HCT116 (cell line): ENCODE results near the gene SRPK2. TPM values are rescaled to one million over a fixed set of nuclear protein-coding genes. Genes with fewer than 3 reads are reported as not detected.
"Not testable (repeated sequence)": the region's sequence is repeated elsewhere in the genome, so short reads cannot be mapped to it uniquely, and the experiment has no call there.

ENCODE experiments used
- ATAC-seq: fragments of 200-7000 bp; cut with Tn5 transposase; 2 replicates; pipeline ENCODE4 v1.9.1; 2020; ENCODE audit warnings: mild to moderate bottlenecking, moderate library complexity
- BruUV-seq: library from RNA; stranded (reverse); fragments of 400-500 nt; replicated peaks from 2 replicates; lab custom pipeline; 2021; lab: Mats Ljungman, UMichigan
- CTCF ChIA-PET: fragments of 300-600 bp; sonication (Branson Sonifier 250); formaldehyde crosslinking; loops from one replicate; lab custom pipeline; 2021; ENCODE audit warnings: antibody characterized with exemption; lab: Charles Lee
- POLR2A ChIA-PET: fragments of 300-600, 350-600 bp; sonication (Branson Sonifier 250); formaldehyde crosslinking; loops from one replicate; lab custom pipeline; 2021; ENCODE audit warnings: antibody characterized with exemption; lab: Charles Lee
- RAD21 ChIA-PET, 2 experiments: fragments of 300-600 bp; sonication (Branson Sonifier 250); formaldehyde crosslinking; loops; one replicate each; lab custom pipeline; 2023; ENCODE audit warnings: low total read pairs in 2 of 2; ENCODE audit not compliant: uncharacterized antibody in 2 of 2, unreplicated experiment in 2 of 2, low non-redundant PET in 1 of 2; lab: Charles Lee
- DNase-seq: peaks from one replicate; pipeline ENCODE4 v3.0.0-alpha.2; 2010; ENCODE audit warnings: low read depth, low spot score
- H2AFZ ChIP-seq: fragments of 200-600 bp; shearing (Covaris generic), sonication (generic); 2 replicates; pipeline ENCODE4 v1.6.1; 2017; ENCODE audit warnings: low read depth, mixed run types, mixed read lengths, antibody characterized with exemption, low read length; ENCODE audit not compliant: poor library complexity, severe bottlenecking
- H3K27ac ChIP-seq: 2 replicates; pipeline ENCODE4 v1.5.1; 2012; ENCODE audit warnings: low read depth, low read length
- H3K27me3 ChIP-seq: fragments of 200-600 bp; sonication (generic); 2 replicates; pipeline ENCODE4 v1.6.1; 2016; ENCODE audit warnings: mixed run types, low read length, mixed read lengths; ENCODE audit not compliant: insufficient read depth
- H3K36me3 ChIP-seq, 2 experiments: fragments of 200-500 bp in 1 of 2; fragments of 200-600 bp in 1 of 2; sonication (Bioruptor generic) in 1 of 2; sonication (generic) in 1 of 2; 2 replicates each; pipeline versions ENCODE4 v1.5.1 to v1.6.1; 2014 to 2016; ENCODE audit warnings: low read length in 2 of 2, inconsistent platforms in 1 of 2, mixed read lengths in 1 of 2, mixed run types in 1 of 2; ENCODE audit not compliant: insufficient read depth in 2 of 2, control insufficient read depth in 1 of 2
- H3K4me1 ChIP-seq, 2 experiments: fragments of 200-600 bp in 1 of 2; sonication (generic) in 1 of 2; 2 replicates each; pipeline versions ENCODE4 v1.5.1 to v1.6.1; 2012 to 2017; ENCODE audit warnings: low read length in 2 of 2, inconsistent platforms in 1 of 2, mild to moderate bottlenecking in 1 of 2, mixed read lengths in 1 of 2, mixed run types in 1 of 2, moderate library complexity in 1 of 2; ENCODE audit not compliant: insufficient read depth in 2 of 2, control insufficient read depth in 1 of 2
- H3K4me2 ChIP-seq: fragments of 200-600 bp; sonication (generic); 2 replicates; pipeline ENCODE4 v1.6.1; 2017; ENCODE audit warnings: mixed run types, low read length, mixed read lengths
- H3K4me3 ChIP-seq, 2 experiments: fragments of 200-600 bp in 1 of 2; sonication (generic) in 1 of 2; replicated peaks in 1 of 2; 2 replicates each; pipeline ENCODE4 v1.5.1; 2011 to 2016; ENCODE audit warnings: low read length in 2 of 2, control low read depth in 1 of 2, low read depth in 1 of 2, mild to moderate bottlenecking in 1 of 2, mixed read lengths in 1 of 2, mixed run types in 1 of 2
- H3K79me2 ChIP-seq: fragments of 200-600 bp; sonication (generic); 2 replicates; pipeline ENCODE4 v1.6.1; 2017; ENCODE audit warnings: mild to moderate bottlenecking, mixed run types, low read length, moderate library complexity, mixed read lengths; ENCODE audit not compliant: insufficient read depth
- H3K9ac ChIP-seq: fragments of 200-600 bp; sonication (generic); 2 replicates; pipeline ENCODE4 v1.6.1; 2016; ENCODE audit warnings: low read length, mixed read lengths
- H3K9me2 ChIP-seq: fragments of 200-600 bp; sonication (generic), shearing (Covaris generic); 2 replicates; pipeline ENCODE4 v1.6.1; 2017; ENCODE audit warnings: mixed run types, mild to moderate bottlenecking, moderate library complexity; ENCODE audit not compliant: insufficient read depth
- H3K9me3 ChIP-seq, 2 experiments: fragments of 200-500 bp in 1 of 2; fragments of 200-600 bp in 1 of 2; sonication (Bioruptor generic) in 1 of 2; sonication (generic) in 1 of 2; 2 replicates each; pipeline ENCODE4 v1.6.1; 2014 to 2017; ENCODE audit warnings: low read length in 2 of 2, mixed read lengths in 2 of 2, inconsistent platforms in 1 of 2, low read depth in 1 of 2, mild to moderate bottlenecking in 1 of 2, mixed run types in 1 of 2, moderate library complexity in 1 of 2; ENCODE audit not compliant: control insufficient read depth in 1 of 2, insufficient read depth in 1 of 2
- H4K20me1 ChIP-seq: fragments of 200-600 bp; sonication (generic), shearing (Covaris generic); 2 replicates; pipeline ENCODE4 v1.6.1; 2017; ENCODE audit warnings: mixed run types, mild to moderate bottlenecking, moderate library complexity; ENCODE audit not compliant: insufficient read depth
- CBX3 ChIP-seq: IDR thresholded peaks from 2 replicates; pipeline ENCODE4 v1.6.1; 2012; ENCODE audit warnings: low read depth
- CEBPB ChIP-seq: IDR thresholded peaks from 2 replicates; pipeline ENCODE4 v1.6.1; 2012; ENCODE audit warnings: low read depth
- EGR1 ChIP-seq: IDR thresholded peaks from 2 replicates; pipeline ENCODE4 v1.6.1; 2012; ENCODE audit warnings: low read depth
- FOSL1 ChIP-seq: IDR thresholded peaks from 2 replicates; pipeline ENCODE4 v1.6.1; 2012; ENCODE audit warnings: low read depth
- JUND ChIP-seq: IDR thresholded peaks from 2 replicates; pipeline ENCODE4 v1.6.1; 2012
- MAX ChIP-seq: IDR thresholded peaks from 2 replicates; pipeline ENCODE4 v1.6.1; 2012
- SIN3A ChIP-seq: IDR thresholded peaks from 2 replicates; pipeline ENCODE4 v1.6.1; 2012; ENCODE audit warnings: low read depth
- SP1 ChIP-seq: IDR thresholded peaks from 2 replicates; pipeline ENCODE4 v1.6.1; 2012; ENCODE audit warnings: low read depth
- SRF ChIP-seq: IDR thresholded peaks from 2 replicates; pipeline ENCODE4 v1.6.1; 2012; ENCODE audit warnings: low read depth
- TCF7L2 ChIP-seq: IDR thresholded peaks from 2 replicates; pipeline ENCODE4 v1.7.0; 2011; ENCODE audit warnings: borderline replicate concordance, inconsistent platforms; ENCODE audit not compliant: insufficient read depth, insufficient read length; ENCODE audit errors: extremely low read depth
- YY1 ChIP-seq: IDR thresholded peaks from 2 replicates; pipeline ENCODE4 v1.6.1; 2011; ENCODE audit warnings: low read length, low read depth, moderate library complexity, mild to moderate bottlenecking; ENCODE audit not compliant: insufficient replicate concordance; ENCODE audit errors: extremely low read depth
- intact Hi-C: fragments of 100-400 bp; cut with micrococcal nuclease; formaldehyde crosslinking; loops from 2 replicates; pipeline ENCODE4 v1.10.0; 2022
- total RNA-seq: library from RNA; stranded (reverse); gene quantifications from one replicate; pipeline ENCODE4 v1.2.1, GENCODE V29; 2021; ENCODE audit not compliant: unreplicated experiment

Gene SRPK2
- total RNA-seq, 1 experiment from 2014 or later, result 37.4 TPM

- POLR2A ChIA-PET, H3K27me3 ChIP-seq, H3K36me3 ChIP-seq, H2AFZ ChIP-seq, RAD21 ChIA-PET, CTCF ChIA-PET, H3K9me3 ChIP-seq, BruUV-seq, H3K9me2 ChIP-seq, intact Hi-C loops, H4K20me1 ChIP-seq: not testable (repeated sequence)
- Histone ChIP-seq H3K9ac (peak overlapping the region; percentile 39), H3K4me3 (peak overlapping the region; percentile 23 to 45), H3K79me2 (peaks cover 66% of the 10 kb centered on the region), H3K4me2 (peak overlapping the region; percentile 74), H3K27ac (peak overlapping the region; percentile 62), H3K4me1 (peaks cover 39 to 69% of the 10 kb centered on the region in 2 experiments)
- ATAC-seq, result peak; percentile 83
- TF ChIP-seq JUND (peak; percentile 81), TCF7L2 (peak; percentile 56), MAX (peak; percentile 44; the same call in 1 of the 2 replicates), SP1 (peak; percentile 56), EGR1 (peak; percentile 90), FOSL1 (peak; percentile 81), SIN3A (peak; percentile 32; the same call in 1 of the 2 replicates), CEBPB (0 out of 2 replicates have a peak, but pooled peaks have one; percentile 7), SRF (0 out of 2 replicates have a peak, but pooled peaks have one; percentile 12), YY1 (peak; percentile 4), CBX3 (peak; percentile 73)
- peak; percentile 78 for DNase-seq
These were observed 40.5 kb downstream of the SRPK2 start for GRCh38 chr7:105348177-105348576.
